SK-N-MC (cell line): ENCODE results near the gene VEGFB.

ENCODE experiments used
- DNase-seq: peaks from one replicate; pipeline ENCODE4 v3.0.0-alpha.2; 2011; ENCODE audit warnings: low read depth, low spot score
- H3K27ac ChIP-seq: fragments of 200-600 bp; sonication (generic); 2 replicates; pipeline ENCODE4 v1.5.1; 2016; ENCODE audit warnings: mixed run types
- H3K36me3 ChIP-seq: fragments of 200-600 bp; sonication (generic); 2 replicates; pipeline ENCODE4 v1.6.1; 2017; ENCODE audit warnings: antibody characterized with exemption, low read length, mixed read lengths; ENCODE audit not compliant: insufficient read depth
- H3K4me3 ChIP-seq: fragments of 200-600 bp; sonication (generic); 2 replicates; pipeline ENCODE4 v1.5.1; 2016
- H3K9ac ChIP-seq: fragments of 200-600 bp; sonication (generic); 2 replicates; pipeline ENCODE4 v1.8.0; 2017; ENCODE audit warnings: mixed run types, mixed read lengths; ENCODE audit not compliant: insufficient read length
- H3K9me3 ChIP-seq: fragments of 200-600 bp; sonication (generic); 2 replicates; pipeline ENCODE4 v1.6.1; 2017; ENCODE audit warnings: low read depth, mild to moderate bottlenecking, antibody characterized with exemption, low read length, moderate library complexity, mixed read lengths
- EZH2 ChIP-seq: fragments of 200-600 bp; sonication (generic); IDR thresholded peaks from one replicate; pipeline ENCODE4 v1.6.1; 2017; ENCODE audit warnings: antibody characterized with exemption
- FOXP2 ChIP-seq: optimal IDR thresholded peaks from 2 replicates; pipeline ENCODE3; 2011; ENCODE audit warnings: mild to moderate bottlenecking, moderate library complexity; ENCODE audit not compliant: insufficient read depth; ENCODE audit errors: extremely low read length, control extremely low read depth
- POLR2AphosphoS5 ChIP-seq: IDR thresholded peaks from 2 replicates; pipeline ENCODE4 v1.6.1; 2012; ENCODE audit warnings: mild to moderate bottlenecking, low read depth, low read length, borderline replicate concordance

The VEGFB gene

DNA sequence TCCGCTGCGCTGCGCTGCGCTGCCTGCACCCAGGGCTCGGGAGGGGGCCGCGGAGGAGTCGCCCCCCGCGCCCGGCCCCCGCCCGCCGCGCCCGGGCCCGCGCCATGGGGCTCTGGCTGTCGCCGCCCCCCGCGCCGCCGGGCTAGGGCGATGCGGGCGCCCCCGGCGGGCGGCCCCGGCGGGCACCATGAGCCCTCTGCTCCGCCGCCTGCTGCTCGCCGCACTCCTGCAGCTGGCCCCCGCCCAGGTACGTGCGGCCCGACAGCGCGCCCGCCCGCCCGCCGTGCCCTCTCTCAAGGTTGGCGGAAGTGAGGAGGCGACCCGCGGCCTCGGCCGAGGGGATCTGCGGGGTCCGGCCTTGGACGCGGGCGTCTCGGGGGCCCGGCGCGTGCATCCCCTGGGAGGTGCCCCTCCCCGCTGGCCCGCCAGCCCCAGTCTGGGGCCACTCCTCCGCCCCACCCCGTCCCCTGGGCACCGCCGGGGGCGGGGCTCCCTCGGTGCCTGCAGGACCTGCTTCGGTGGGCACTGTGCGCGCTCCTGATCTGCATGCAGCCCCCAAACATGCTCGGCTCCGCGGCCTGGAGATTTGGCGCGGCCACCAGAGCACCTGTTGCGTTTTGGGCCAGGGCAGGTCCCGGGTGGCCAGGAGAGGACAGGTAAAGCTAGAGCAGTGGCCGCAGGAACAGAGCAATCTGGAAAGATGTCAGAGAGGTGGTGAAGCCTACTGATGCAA is 429 bp downstream of the VEGFB start:
- no peak overlapping the region; the same call in 1 of the 2 replicates for H3K27ac ChIP-seq
- peaks cover 5% of the 10 kb centered on the region; the same call in 1 of the 2 replicates for H3K36me3 ChIP-seq
- TF ChIP-seq POLR2AphosphoS5 = peak; percentile 32; the same call in 1 of the 2 replicates
- no peak for TF ChIP-seq FOXP2
- no peak for DNase-seq
- H3K4me3 ChIP-seq = peak overlapping the region; percentile 82
- H3K9ac ChIP-seq = no peak overlapping the region
- H3K9me3 ChIP-seq = no peaks in the 10 kb centered on the region

DNA sequence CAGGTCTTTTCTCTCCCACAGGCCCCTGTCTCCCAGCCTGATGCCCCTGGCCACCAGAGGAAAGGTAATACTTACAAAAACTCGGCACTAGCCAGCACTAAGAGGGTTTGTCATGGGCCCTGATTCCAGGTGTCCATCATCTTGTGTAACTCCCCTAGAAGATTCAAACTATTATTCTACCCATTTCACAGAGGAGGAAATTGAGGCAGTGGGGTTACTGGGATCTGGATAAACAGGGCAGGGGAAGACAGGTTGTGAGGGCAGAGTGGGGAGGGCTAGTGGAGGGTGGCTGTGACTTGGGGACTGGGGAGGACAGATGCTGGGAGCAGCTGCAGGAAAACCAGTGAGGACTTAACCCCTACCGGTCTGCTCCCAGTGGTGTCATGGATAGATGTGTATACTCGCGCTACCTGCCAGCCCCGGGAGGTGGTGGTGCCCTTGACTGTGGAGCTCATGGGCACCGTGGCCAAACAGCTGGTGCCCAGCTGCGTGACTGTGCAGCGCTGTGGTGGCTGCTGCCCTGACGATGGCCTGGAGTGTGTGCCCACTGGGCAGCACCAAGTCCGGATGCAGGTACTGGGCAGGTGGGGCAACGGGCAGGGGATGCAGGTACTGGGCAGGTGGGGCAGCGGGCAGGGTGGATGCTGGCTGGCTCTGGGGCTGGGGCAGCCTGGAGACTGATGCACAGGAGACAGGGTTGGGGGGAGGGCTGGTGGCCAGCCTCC is 1.2 kb downstream of the VEGFB start:
- no peak overlapping the region for H3K9ac ChIP-seq
- H3K9me3 ChIP-seq = no peaks in the 10 kb centered on the region
- peak overlapping the region; percentile 82 for H3K4me3 ChIP-seq
- no peak for TF ChIP-seq EZH2
- no peak for TF ChIP-seq POLR2AphosphoS5
- H3K36me3 ChIP-seq = peaks cover 5% of the 10 kb centered on the region; the same call in 1 of the 2 replicates
- DNase-seq = no peak
- H3K27ac ChIP-seq = no peak overlapping the region

- H3K9ac ChIP-seq = no peak overlapping the region
- no peak overlapping the region for H3K4me3 ChIP-seq
- TF ChIP-seq POLR2AphosphoS5 (no peak), FOXP2 (no peak), EZH2 (no peak)
- no peaks in the 10 kb centered on the region for H3K9me3 ChIP-seq
- H3K27ac ChIP-seq = no peak overlapping the region
- peaks cover 5% of the 10 kb centered on the region; the same call in 1 of the 2 replicates for H3K36me3 ChIP-seq
- DNase-seq = no peak
These were observed 3.1 kb downstream of the VEGFB start for GRCh38 chr11:64237484-64237951.

DNA sequence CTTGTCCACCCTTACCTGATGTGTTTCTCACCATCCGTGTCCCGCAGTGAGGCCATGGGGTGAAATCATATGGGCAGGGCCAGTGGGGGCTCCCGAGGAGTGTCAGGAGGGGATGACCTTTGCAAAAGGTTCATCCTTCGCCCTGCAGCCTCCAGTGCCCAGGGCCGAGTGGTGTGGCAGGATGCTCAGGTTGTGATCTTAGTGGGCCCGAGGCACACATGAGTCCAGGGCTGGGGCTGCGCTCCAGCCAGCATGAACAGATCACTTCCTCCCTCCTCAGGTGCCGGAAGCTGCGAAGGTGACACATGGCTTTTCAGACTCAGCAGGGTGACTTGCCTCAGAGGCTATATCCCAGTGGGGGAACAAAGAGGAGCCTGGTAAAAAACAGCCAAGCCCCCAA is 3.7 kb downstream of the VEGFB start:
- no peak overlapping the region for H3K9ac ChIP-seq
- no peaks in the 10 kb centered on the region for H3K9me3 ChIP-seq
- DNase-seq = no peak
- peaks cover 5% of the 10 kb centered on the region; the same call in 1 of the 2 replicates for H3K36me3 ChIP-seq
- H3K4me3 ChIP-seq = no peak overlapping the region
- TF ChIP-seq EZH2 (no peak), FOXP2 (no peak), POLR2AphosphoS5 (no peak)
- H3K27ac ChIP-seq = no peak overlapping the region

DNA sequence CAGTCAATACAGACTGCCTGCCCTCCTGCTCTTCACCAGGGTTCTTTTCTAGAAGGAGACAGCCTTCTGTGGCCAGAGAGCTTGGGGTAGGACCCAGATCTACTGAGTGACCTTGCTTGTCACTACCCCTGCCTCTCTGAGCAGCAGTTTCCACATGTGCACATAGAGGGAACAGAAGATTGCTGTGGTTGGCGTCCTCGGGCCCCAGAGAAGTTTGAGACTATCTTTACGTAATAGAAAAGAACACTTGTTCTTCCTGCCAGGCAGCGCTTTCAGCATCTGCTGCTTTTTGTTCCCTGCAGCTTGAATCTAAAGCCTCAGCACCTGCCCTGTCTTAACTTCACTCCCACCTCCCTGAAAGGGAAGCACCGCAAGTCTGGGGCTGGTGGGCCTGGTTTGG is 4.6 kb downstream of the VEGFB start:
- H3K36me3 ChIP-seq = peaks cover 6% of the 10 kb centered on the region; the same call in 1 of the 2 replicates
- no peak for DNase-seq
- H3K9me3 ChIP-seq = no peaks in the 10 kb centered on the region
- no peak for TF ChIP-seq EZH2
- TF ChIP-seq POLR2AphosphoS5 = no peak
- TF ChIP-seq FOXP2 = no peak
- no peak overlapping the region for H3K9ac ChIP-seq
- H3K27ac ChIP-seq = peak overlapping the region; percentile 46
- no peak overlapping the region for H3K4me3 ChIP-seq

DNA sequence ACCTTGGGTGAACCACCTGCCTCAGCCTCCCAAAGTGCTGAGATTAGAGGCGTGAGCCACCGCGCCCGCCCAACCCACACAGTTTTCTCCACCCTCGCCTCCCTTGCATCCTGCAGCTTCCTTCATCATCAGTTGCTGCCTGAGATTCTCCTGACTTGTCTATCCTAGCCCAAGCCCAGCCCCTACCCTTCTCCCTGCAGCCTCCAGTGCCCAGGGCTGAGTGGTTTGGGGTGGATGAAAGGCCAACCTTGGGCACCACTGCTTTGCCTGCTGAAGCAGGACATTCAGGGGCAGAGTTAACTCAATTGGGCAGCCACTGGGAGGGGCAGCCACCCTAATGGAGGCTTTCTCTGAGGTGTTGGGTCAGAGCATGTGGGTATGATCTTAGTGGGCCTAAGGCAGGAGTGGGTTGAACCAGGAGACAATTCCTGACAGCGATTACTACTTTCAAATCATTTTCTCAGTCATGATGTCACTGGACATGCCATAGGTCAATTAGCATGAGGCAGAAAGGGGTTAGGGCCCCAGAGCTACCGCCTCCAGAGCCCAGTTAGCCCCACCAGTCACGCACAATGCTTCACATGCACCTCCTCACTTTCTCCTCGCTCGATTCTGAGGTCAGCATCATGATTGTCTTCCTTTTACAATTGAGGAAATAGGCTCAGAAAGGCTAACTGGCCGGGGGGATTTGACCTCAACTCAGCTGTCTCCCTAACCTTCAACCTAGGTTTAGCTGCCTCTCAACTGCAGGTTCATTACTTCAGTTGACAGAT is 5.5 kb downstream of the VEGFB start:
- H3K27ac ChIP-seq = peak overlapping the region; percentile 93
- H3K9me3 ChIP-seq = no peaks in the 10 kb centered on the region
- H3K4me3 ChIP-seq = peak overlapping the region; percentile 99
- TF ChIP-seq POLR2AphosphoS5 (no peak), EZH2 (no peak)
- no peak for DNase-seq
- peak overlapping the region; percentile 84 for H3K9ac ChIP-seq
- peaks cover 9% of the 10 kb centered on the region; the same call in 1 of the 2 replicates for H3K36me3 ChIP-seq

GRCh38 chr11:64240435-64241240 is 6.3 kb downstream of the VEGFB start, which contains the start of gene FKBP2:
Gene FKBP2, plus strand, starts transcription at chr11:64241095. Its CDS starts 1,293 bp downstream, at chr11:64242388.
- no peaks in the 10 kb centered on the region for H3K9me3 ChIP-seq
- peak within 1 kb of the TSS; percentile 87 for H3K9ac ChIP-seq
- peak within 1 kb of the TSS; percentile 99 for H3K4me3 ChIP-seq
- peaks cover 9% of the 10 kb centered on the region; the same call in 1 of the 2 replicates for H3K36me3 ChIP-seq
- peak within 1 kb of the TSS; percentile 93 for H3K27ac ChIP-seq
- DNase-seq = peak; percentile 66
- peak; percentile 87 for TF ChIP-seq POLR2AphosphoS5
- TF ChIP-seq FOXP2 = no peak
